Measurements from ENCODE around the gene GRIA4.

The GRIA4 gene

DNA sequence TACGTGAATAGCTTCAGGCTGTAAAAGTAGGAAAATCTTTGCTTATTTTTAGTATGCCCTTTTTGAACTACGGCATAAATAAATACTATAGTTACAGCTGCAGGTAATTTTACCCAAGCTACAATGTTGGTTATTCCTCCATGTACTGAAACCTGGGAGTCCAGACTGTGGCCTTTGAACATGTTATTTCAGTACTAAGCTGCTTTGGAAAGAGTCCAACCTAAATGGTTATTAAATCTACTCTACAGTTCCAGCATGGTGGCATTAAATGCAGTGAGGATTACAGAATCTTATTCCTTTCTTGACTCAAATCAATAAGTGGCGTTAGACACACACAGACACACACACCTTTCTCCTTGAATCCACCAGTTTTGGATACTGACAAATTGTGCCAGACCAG is 247.1 kb downstream of the GRIA4 start:
- Histone ChIP-seq H3K4me1 (ENCODE audit: control insufficient read depth, low read length) (no peaks in the 10 kb centered on the region), H3K79me2 (ENCODE audit: control insufficient read depth, low read length) (no peaks in the 10 kb centered on the region), H3K9me3 (ENCODE audit: control insufficient read depth, insufficient read depth, low read length) (no peaks in the 10 kb centered on the region), H3K27me3 (ENCODE audit: control insufficient read depth, low read length) (no peaks in the 10 kb centered on the region), H4K20me1 (ENCODE audit: control insufficient read depth, insufficient read depth, low read depth, low read length) (no peaks in the 10 kb centered on the region), H3K36me3 (ENCODE audit: control insufficient read depth, low read length) (no peaks in the 10 kb centered on the region), H3K9me2 (replicated peaks; ENCODE audit: control insufficient read depth, low read length) (no peaks in the 10 kb centered on the region), H3K4me3 (ENCODE audit: low read length) (no peak overlapping the region), H3K4me2 (ENCODE audit: low read length) (no peak overlapping the region), H3K27ac (ENCODE audit: low read depth, low read length) (no peak overlapping the region), H3F3A (ENCODE audit: control insufficient read depth, insufficient read depth) (no peaks in the 10 kb centered on the region)
- TF ChIP-seq, protein P1, sequence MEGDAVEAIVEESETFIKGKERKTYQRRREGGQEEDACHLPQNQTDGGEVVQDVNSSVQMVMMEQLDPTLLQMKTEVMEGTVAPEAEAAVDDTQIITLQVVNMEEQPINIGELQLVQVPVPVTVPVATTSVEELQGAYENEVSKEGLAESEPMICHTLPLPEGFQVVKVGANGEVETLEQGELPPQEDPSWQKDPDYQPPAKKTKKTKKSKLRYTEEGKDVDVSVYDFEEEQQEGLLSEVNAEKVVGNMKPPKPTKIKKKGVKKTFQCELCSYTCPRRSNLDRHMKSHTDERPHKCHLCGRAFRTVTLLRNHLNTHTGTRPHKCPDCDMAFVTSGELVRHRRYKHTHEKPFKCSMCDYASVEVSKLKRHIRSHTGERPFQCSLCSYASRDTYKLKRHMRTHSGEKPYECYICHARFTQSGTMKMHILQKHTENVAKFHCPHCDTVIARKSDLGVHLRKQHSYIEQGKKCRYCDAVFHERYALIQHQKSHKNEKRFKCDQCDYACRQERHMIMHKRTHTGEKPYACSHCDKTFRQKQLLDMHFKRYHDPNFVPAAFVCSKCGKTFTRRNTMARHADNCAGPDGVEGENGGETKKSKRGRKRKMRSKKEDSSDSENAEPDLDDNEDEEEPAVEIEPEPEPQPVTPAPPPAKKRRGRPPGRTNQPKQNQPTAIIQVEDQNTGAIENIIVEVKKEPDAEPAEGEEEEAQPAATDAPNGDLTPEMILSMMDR (IDR thresholded peaks at IDR 0.05; ENCODE audit: low read depth, low read length, poor library complexity, severe bottlenecking), result no peak
- no peak for TF ChIP-seq EZH2phosphoT487 (IDR thresholded peaks at IDR 0.05; ENCODE audit: borderline replicate concordance, low read length)

DNA sequence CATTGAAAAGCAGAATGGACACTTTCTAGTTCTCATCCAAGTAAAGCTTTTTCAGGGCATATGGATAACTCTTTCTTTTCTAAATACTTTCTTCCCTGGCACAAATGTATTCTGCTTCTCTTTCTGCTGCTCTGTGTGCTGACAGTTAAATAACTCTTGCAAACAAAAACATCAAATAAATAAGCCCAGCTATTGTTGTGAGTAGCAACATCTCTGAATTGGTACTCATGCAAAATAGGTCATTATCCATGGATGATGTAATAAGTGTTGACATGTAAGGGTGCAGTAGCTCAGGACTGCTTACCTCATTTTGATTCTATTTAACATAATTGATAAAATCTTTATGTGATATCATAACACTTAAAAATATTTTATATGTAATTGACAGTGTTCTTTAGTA is 247.9 kb downstream of the GRIA4 start:
- no peaks in the 10 kb centered on the region for H3F3A ChIP-seq (ENCODE audit: control insufficient read depth, insufficient read depth)
- no peaks in the 10 kb centered on the region for H3K9me3 ChIP-seq (ENCODE audit: control insufficient read depth, insufficient read depth, low read length)
- no peaks in the 10 kb centered on the region for H4K20me1 ChIP-seq (ENCODE audit: control insufficient read depth, insufficient read depth, low read depth, low read length)
- H3K27ac ChIP-seq (ENCODE audit: low read depth, low read length), result no peak overlapping the region
- no peaks in the 10 kb centered on the region for H3K36me3 ChIP-seq (ENCODE audit: control insufficient read depth, low read length)
- TF ChIP-seq, protein P1 (IDR thresholded peaks at IDR 0.05; ENCODE audit: low read depth, low read length, poor library complexity, severe bottlenecking), result no peak
- no peak for TF ChIP-seq EZH2phosphoT487 (IDR thresholded peaks at IDR 0.05; ENCODE audit: borderline replicate concordance, low read length)
- no peak overlapping the region for H3K4me2 ChIP-seq (ENCODE audit: low read length)
- H3K27me3 ChIP-seq (ENCODE audit: control insufficient read depth, low read length), result no peaks in the 10 kb centered on the region
- no peaks in the 10 kb centered on the region for H3K9me2 ChIP-seq (replicated peaks; ENCODE audit: control insufficient read depth, low read length)
- H3K79me2 ChIP-seq (ENCODE audit: control insufficient read depth, low read length), result no peaks in the 10 kb centered on the region
- H3K4me1 ChIP-seq (ENCODE audit: control insufficient read depth, low read length), result no peaks in the 10 kb centered on the region
- no peak overlapping the region for H3K4me3 ChIP-seq (ENCODE audit: low read length)

DNA sequence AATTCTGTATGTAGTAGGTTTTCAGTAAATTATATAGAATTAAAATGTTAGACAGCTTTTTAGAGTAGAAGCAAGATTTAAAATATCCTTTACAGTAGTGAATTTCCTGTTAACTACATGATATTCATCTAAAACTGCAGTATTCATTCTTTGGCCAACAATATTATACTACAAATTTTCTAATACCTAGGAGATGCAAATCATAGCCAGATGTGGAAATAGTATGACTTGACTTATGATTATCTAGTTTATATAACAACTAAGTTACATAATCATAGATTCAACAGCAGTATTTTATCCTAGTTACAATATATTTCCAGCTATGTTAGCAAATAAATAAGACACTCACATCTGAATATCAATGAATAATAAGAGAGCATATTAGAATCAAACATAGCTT is 249.0 kb downstream of the GRIA4 start:
- H4K20me1 ChIP-seq (ENCODE audit: control insufficient read depth, insufficient read depth, low read depth, low read length), result no peaks in the 10 kb centered on the region
- no peak overlapping the region for H3K27ac ChIP-seq (ENCODE audit: low read depth, low read length)
- no peak for TF ChIP-seq EZH2phosphoT487 (IDR thresholded peaks at IDR 0.05; ENCODE audit: borderline replicate concordance, low read length)
- TF ChIP-seq, protein P1 (IDR thresholded peaks at IDR 0.05; ENCODE audit: low read depth, low read length, poor library complexity, severe bottlenecking), result no peak

DNA sequence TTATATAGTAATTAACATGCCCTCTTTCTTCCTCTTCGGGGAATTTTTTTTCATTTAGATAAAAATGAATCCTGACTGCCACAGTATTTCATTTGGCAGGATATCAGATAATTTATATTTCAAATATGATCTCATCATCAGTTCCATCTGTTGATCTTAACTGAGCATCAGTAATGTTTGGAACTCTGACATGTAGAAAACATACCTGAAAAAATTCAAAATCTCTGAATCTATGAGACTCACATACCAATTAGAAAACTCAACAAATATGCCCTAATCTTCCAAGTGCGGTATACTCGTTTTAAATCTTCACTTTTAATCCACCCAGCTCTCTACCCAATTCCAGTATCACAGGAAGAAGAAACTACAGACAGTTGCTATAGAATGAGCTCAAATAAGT is 250.2 kb downstream of the GRIA4 start:
- no peaks in the 10 kb centered on the region for H3K27me3 ChIP-seq (ENCODE audit: control insufficient read depth, low read length)
- no peak overlapping the region for H3K27ac ChIP-seq (ENCODE audit: low read depth, low read length)

More for the DNA sequence above, 249.0 kb downstream of the GRIA4 start:
- Histone ChIP-seq H3K27me3 (ENCODE audit: control insufficient read depth, low read length) (no peaks in the 10 kb centered on the region), H3K9me3 (ENCODE audit: control insufficient read depth, insufficient read depth, low read length) (no peaks in the 10 kb centered on the region), H3K9me2 (replicated peaks; ENCODE audit: control insufficient read depth, low read length) (no peaks in the 10 kb centered on the region), H3F3A (ENCODE audit: control insufficient read depth, insufficient read depth) (no peaks in the 10 kb centered on the region), H3K4me3 (ENCODE audit: low read length) (no peak overlapping the region), H3K79me2 (ENCODE audit: control insufficient read depth, low read length) (no peaks in the 10 kb centered on the region), H3K4me1 (ENCODE audit: control insufficient read depth, low read length) (no peaks in the 10 kb centered on the region), H3K36me3 (ENCODE audit: control insufficient read depth, low read length) (no peaks in the 10 kb centered on the region), H3K4me2 (ENCODE audit: low read length) (no peak overlapping the region)

More for the DNA sequence above, 250.2 kb downstream of the GRIA4 start:
- no peaks in the 10 kb centered on the region for H3K9me3 ChIP-seq (ENCODE audit: control insufficient read depth, insufficient read depth, low read length)
- H3K4me3 ChIP-seq (ENCODE audit: low read length), result no peak overlapping the region
- H3K79me2 ChIP-seq (ENCODE audit: control insufficient read depth, low read length), result no peaks in the 10 kb centered on the region
- H3F3A ChIP-seq (ENCODE audit: control insufficient read depth, insufficient read depth), result no peaks in the 10 kb centered on the region
- no peak overlapping the region for H3K4me2 ChIP-seq (ENCODE audit: low read length)
- no peaks in the 10 kb centered on the region for H3K4me1 ChIP-seq (ENCODE audit: control insufficient read depth, low read length)
- no peaks in the 10 kb centered on the region for H3K9me2 ChIP-seq (replicated peaks; ENCODE audit: control insufficient read depth, low read length)
- no peaks in the 10 kb centered on the region for H4K20me1 ChIP-seq (ENCODE audit: control insufficient read depth, insufficient read depth, low read depth, low read length)
- TF ChIP-seq EZH2phosphoT487 (IDR thresholded peaks at IDR 0.05; ENCODE audit: borderline replicate concordance, low read length), result no peak
- TF ChIP-seq, protein P1 (IDR thresholded peaks at IDR 0.05; ENCODE audit: low read depth, low read length, poor library complexity, severe bottlenecking), result no peak
- no peaks in the 10 kb centered on the region for H3K36me3 ChIP-seq (ENCODE audit: control insufficient read depth, low read length)
